Measurements from ENCODE around the gene MTOR. TPM values are rescaled to one million over a fixed set of nuclear protein-coding genes. Genes with fewer than 3 reads are reported as not detected.

Gene MTOR
- total and polyA plus RNA-seq, 2 donors (not counting 3 experiments of a cell fraction or from before 2014, with no cell fraction given) = 33.5 to 50.4 TPM

- Histone ChIP-seq H3K4me1 (ENCODE audit: control insufficient read depth, extremely low read depth, insufficient read depth, low read length) (no peaks in the 10 kb centered on the region), H3K9me1 (replicated peaks; ENCODE audit: control insufficient read depth, extremely low read depth, insufficient read depth, low read length) (no peaks in the 10 kb centered on the region), H3K36me3 (ENCODE audit: control insufficient read depth in 2 of 2, extremely low read depth in 1 of 2, insufficient read depth in 2 of 2, low read length in 2 of 2) (peaks cover 20 to 43% of the 10 kb centered on the region in 2 experiments), H3K27ac (ENCODE audit: insufficient read depth, low read depth, low read length) (no peak overlapping the region), H3K9me3 (replicated peaks; ENCODE audit: control insufficient read depth, insufficient read depth, low read length) (no peaks in the 10 kb centered on the region), H3K4me2 (ENCODE audit: insufficient read depth, low read length) (no peak overlapping the region), H2AFZ (ENCODE audit: low read depth, low read length) (no peak overlapping the region), H3K79me2 (ENCODE audit: control insufficient read depth, insufficient read depth, low read length) (no peaks in the 10 kb centered on the region), H3K27me3 (ENCODE audit: control insufficient read depth in 2 of 2, insufficient read depth in 2 of 2, low read length in 2 of 2) (no peaks in the 10 kb centered on the region), H3K9ac (replicated peaks; ENCODE audit: extremely low read depth, insufficient read depth, low read length) (no peak overlapping the region), H4K20me1 (replicated peaks; ENCODE audit: control insufficient read depth, extremely low read depth, insufficient read depth, low read length) (no peaks in the 10 kb centered on the region), H3K4me3 (replicated peaks in 1 of 3; ENCODE audit: insufficient read depth in 1 of 3, low read depth in 1 of 3, low read length in 3 of 3) (no peak overlapping the region)
- FAIRE-seq = no peak
- ChIA-PET CTCF (interaction anchor here (0.6 to 2.4 kb wide), 5 partner anchors 10 to 397 kb away, joined by 3 to 13 read pairs (median 4); partner anchors contain the start of gene MTOR), POLR2A (no interaction called here)
- intact Hi-C loops (cut with micrococcal nuclease) = no loop called here
- DNase-seq (ENCODE audit: low read depth, low spot score) = no peak
- BruUV-seq (replicated peaks) = no TSS peak
- dilution Hi-C loops (cut with MboI; ENCODE audit: extremely low pct_ligation_motif_present, low sequenced_read_pairs) = no loop called here
- TF ChIP-seq POLR2AphosphoS5 (IDR thresholded peaks at IDR 0.05; ENCODE audit: insufficient read depth, low read depth, low read length) (no peak), POLR2A (IDR thresholded peaks at IDR 0.05; ENCODE audit: low read depth, low read length) (no peak), MAX (IDR thresholded peaks at IDR 0.05; ENCODE audit: insufficient read depth, insufficient read length) (no peak), CTCF (IDR thresholded peaks at IDR 0.05; ENCODE audit: extremely low read depth in 1 of 2, insufficient read depth in 1 of 2, low read depth in 1 of 2, low read length in 2 of 2) (no peak)
Observed at GRCh38 chr1:11253226-11253625, 9.1 kb downstream of the MTOR start.

GRCh38 chr1:11252538-11252937 is 9.8 kb downstream of the MTOR start:
- H3K27me3 ChIP-seq (ENCODE audit: control insufficient read depth in 2 of 2, insufficient read depth in 2 of 2, low read length in 2 of 2) = no peaks in the 10 kb centered on the region
- no peak overlapping the region for H2AFZ ChIP-seq (ENCODE audit: low read depth, low read length)
- FAIRE-seq = no peak
- no peaks in the 10 kb centered on the region for H3K4me1 ChIP-seq (ENCODE audit: control insufficient read depth, extremely low read depth, insufficient read depth, low read length)
- H4K20me1 ChIP-seq (replicated peaks; ENCODE audit: control insufficient read depth, extremely low read depth, insufficient read depth, low read length) = no peaks in the 10 kb centered on the region
- POLR2A ChIA-PET = no interaction called here
- peaks cover 23 to 45% of the 10 kb centered on the region in 2 experiments for H3K36me3 ChIP-seq (ENCODE audit: control insufficient read depth in 2 of 2, extremely low read depth in 1 of 2, insufficient read depth in 2 of 2, low read length in 2 of 2)
- dilution Hi-C loops (cut with MboI; ENCODE audit: extremely low pct_ligation_motif_present, low sequenced_read_pairs) = no loop called here
- no peak overlapping the region for H3K4me2 ChIP-seq (ENCODE audit: insufficient read depth, low read length)
- no peaks in the 10 kb centered on the region for H3K9me3 ChIP-seq (replicated peaks; ENCODE audit: control insufficient read depth, insufficient read depth, low read length)
- DNase-seq (ENCODE audit: low read depth, low spot score) = no peak
- intact Hi-C loops (cut with micrococcal nuclease) = no loop called here
- no peak overlapping the region for H3K4me3 ChIP-seq (replicated peaks in 1 of 3; ENCODE audit: insufficient read depth in 1 of 3, low read depth in 1 of 3, low read length in 3 of 3)
- BruUV-seq (replicated peaks) = no TSS peak
- TF ChIP-seq POLR2AphosphoS5 (IDR thresholded peaks at IDR 0.05; ENCODE audit: insufficient read depth, low read depth, low read length) = no peak
- TF ChIP-seq CTCF (IDR thresholded peaks at IDR 0.05; ENCODE audit: extremely low read depth in 1 of 2, insufficient read depth in 1 of 2, low read depth in 1 of 2, low read length in 2 of 2) = no peak
- no peak for TF ChIP-seq MAX (IDR thresholded peaks at IDR 0.05; ENCODE audit: insufficient read depth, insufficient read length)
- no peak for TF ChIP-seq FOS (IDR thresholded peaks at IDR 0.05; ENCODE audit: borderline replicate concordance, insufficient read depth, low read length)
- no peak for TF ChIP-seq MYC (IDR thresholded peaks at IDR 0.05; ENCODE audit: low read depth, low read length)
- H3K9me1 ChIP-seq (replicated peaks; ENCODE audit: control insufficient read depth, extremely low read depth, insufficient read depth, low read length) = no peaks in the 10 kb centered on the region
- no peak overlapping the region for H3K27ac ChIP-seq (ENCODE audit: insufficient read depth, low read depth, low read length)
- no peak overlapping the region for H3K9ac ChIP-seq (replicated peaks; ENCODE audit: extremely low read depth, insufficient read depth, low read length)
- CTCF ChIA-PET = interaction anchor here (2.4 kb wide), 1 partner anchor 11 kb away, joined by 13 read pairs; no protein-coding TSS in a partner anchor
- no peaks in the 10 kb centered on the region for H3K79me2 ChIP-seq (ENCODE audit: control insufficient read depth, insufficient read depth, low read length)

All from endothelial cell of umbilical vein (primary cell).